SKM-1 (cell line): ENCODE measurements around the gene KCNJ6.
"Not testable (repeated sequence)": the region's sequence is repeated elsewhere in the genome, so short reads cannot be mapped to it uniquely, and the experiment has no call there.

ENCODE experiments used
- DNase-seq: peaks from one replicate; lab custom pipeline; 2025; ENCODE audit not compliant: unreplicated experiment; lab: John Stamatoyannopoulos, UW

KCNJ6 gene

DNA sequence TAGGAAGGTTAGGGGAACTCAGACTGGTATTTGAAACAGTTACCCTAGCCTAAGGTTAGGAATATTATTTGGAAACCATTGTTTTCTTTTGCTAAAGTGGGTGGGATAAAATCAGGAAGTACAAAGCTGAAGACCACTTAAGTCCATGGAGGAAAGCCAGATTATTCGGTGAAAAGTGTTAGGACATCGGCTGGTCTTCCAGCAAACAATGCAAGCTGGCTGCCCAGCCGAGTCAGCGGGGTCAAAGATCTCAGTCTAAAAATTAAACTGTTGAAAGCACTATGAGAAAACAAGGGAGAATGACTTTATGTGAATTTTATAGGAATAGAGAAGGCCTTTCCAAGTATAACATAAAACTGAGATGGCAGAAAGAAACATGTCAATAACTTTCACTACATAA is 231.7 kb downstream of the KCNJ6 start:
- DNase-seq, result no peak

DNA sequence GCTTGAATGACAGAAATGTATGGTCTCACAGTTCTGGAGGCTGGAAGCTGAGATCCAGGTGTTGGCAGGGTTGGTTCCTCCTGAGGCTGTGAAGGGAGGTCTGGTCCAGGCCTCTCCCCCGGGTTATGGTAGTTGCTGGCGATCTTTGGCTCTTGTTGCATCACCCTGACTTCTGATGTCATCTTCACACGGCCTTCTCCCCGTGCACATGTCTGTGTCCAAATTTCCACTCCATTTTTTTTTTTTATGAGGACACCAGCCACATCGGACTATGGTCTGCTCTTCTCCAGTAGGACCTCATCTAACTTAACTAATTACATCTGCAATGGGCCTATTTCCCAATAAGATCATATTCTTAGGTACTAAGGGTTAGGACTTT is 232.2 kb downstream of the KCNJ6 start:
- DNase-seq, result no peak

DNA sequence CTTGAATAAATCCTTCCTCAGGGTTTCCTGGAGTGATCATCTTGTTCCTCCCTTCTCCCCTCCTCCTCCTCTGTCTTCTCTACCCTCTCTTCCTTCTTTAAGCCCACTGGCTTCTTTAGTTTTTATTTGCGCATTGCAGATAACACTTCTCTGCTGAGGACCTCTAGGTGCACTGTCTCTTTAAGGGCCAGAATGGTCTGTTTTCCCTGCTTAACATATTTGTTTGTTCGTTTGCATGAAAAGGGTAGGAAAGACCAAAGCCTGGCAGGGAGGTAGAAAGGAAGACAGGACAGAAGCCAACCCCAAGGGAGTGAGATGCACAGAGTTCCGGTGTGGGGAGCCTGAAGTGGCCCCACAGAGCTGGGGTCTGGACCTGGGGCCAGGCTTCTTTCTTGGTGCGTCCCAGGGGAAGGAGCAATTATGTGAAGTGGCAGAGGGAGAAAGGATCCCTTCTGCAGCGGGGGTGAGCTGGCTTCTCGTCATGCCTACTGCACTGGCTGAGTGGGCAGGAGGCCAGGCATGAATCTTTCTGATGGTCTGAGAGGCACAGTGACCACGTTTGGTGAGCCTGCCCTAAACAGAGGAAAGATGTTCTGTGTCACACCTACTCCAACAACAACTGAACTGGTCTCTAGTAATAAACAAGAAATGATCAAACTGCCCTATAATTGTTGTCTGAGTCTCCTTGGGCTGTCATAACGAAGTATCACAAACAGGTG is 232.7 kb downstream of the KCNJ6 start:
- DNase-seq, result no peak

DNA sequence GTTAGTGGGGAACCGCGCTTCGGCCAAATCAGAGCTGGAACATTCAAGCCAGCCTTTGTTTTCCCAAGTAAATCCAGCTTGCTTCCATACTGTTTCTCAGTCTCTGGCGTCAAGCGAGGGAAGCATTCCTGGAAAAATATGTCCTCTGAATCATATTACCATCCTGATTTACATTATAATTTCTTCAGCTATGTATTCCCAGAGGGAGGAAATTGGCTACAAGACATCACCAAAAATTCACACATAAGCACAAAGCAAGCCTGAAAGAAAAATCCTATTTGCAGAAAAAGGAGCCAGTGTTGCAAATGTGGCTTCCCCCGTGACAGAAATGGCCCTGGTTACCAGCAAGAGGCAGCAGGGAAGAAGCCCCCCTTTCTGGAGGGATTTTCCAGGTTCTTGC is 233.3 kb downstream of the KCNJ6 start:
- no peak for DNase-seq

DNA sequence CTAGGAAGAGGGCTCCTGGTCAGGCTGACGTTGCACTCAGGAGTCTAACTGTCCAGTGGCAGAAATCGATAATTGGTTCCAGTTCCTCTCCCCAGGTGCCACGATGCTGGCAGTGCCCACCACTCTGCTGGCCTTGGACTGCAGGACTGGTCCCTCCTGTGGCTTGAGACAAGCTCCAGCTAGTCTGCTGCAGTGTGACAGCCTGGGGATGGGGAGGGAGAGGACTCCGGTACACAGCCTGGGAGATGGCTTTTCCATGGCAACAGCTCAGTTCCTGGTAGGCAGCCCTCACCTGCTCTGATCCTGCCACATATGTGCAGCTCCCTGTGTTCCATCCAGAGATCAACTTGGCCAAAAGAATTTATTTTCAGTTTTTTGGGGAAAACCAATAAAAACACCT is 239.3 kb downstream of the KCNJ6 start:
- no peak for DNase-seq

DNA sequence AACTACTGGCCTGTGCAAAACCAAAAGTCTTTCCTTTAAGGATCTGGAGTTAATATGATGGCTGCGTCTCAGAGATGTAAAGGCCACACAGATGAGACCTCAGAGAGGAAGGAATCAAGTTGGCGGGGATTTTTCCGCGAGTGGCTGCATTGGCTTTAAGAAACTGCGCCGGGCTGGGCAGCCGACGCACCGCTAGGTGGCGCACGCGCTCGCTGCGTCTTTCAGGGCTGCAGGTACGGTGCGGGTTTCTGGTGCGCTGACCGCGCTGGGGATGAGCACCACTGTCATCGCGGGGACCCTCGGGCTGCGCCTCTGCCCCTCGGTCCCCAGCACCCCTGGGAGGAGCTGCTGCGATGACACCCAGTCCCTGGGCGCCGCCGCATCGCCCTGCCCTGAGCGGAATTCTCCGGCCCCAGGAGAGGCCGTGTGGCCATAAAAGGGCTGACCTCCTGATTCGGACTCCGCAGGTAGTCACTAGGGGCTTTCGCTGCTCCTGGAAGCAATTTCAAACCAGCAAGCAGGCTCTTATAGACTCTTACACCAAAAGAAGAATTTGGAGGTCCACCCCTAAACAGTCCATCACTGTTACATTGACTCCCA is 241.0 kb downstream of the KCNJ6 start:
- no peak for DNase-seq

DNA sequence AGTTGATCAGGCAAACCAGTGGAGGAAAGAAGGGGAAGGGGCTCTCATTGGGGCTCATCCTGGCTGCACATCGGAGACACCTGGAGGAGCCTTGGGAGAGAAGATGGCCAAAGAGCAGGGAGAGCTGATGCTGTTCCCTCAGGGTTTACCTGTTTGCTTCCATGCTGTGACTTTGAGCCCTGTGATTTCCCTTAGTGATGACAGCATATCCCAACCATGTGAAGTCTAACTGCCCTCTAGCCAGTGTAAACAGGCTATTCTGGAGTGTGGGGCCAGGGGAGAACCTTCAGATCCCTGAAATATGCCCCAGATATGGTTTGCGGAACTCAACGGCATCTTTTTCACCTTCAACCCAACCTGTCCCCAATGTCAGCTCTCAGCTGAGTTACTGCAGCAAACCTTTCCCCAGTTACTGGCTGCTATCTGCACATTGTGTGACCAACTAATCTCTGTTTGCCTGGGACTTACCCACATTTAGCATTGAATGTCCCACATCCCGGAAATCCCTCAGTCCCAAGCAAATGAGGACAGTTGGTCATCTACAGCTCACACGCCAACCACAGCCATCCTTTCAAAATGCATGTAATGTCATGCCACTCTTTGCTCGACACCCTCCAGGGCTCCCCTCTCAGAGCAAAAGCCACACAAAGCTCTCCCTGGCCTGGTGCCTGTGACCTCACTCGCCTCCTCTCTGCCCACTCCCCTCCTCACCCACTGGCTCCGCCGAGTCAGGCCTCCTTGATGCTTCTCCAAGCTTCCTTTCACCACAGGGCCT is 242.3 kb downstream of the KCNJ6 start:
- DNase-seq, result no peak

DNA sequence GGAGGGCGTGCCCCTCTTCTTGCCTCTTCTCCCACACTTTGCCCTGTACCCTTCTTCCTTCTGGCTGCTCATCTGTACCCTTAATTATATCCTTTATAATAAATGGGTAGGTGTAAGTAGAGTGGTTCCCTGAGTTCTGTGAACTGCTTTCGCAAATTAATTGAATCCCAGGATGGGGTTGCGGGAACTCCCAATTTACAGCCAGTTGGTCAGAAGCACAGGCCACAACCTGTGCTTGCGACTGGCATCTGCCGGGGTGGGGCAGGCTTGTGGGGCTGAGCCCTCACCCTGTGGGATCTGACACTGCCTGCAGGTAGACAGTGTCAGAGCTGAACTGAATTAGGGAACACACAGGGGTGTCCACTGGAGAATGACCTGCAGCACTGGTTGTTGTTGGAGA is 244.9 kb downstream of the KCNJ6 start:
- no peak for DNase-seq

DNA sequence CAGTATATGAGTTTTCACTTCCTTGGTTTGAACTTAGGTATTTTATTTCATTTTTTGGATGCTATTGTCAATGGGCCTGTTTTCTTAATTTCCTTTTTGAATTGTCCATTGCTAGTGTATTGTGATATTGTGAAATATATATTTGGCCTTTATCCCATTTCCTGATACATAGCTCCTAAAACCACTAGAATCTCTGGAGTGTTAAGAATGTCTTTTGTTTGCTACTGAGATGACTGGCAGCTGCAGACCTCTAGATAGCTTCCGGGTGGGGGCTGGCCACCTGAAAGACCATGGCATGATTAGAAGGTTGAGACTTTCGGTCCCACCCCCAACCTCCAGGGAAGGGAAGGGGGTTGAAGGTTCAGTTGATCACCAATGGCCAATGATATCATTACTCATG is 245.4 kb downstream of the KCNJ6 start:
- no peak for DNase-seq

DNA sequence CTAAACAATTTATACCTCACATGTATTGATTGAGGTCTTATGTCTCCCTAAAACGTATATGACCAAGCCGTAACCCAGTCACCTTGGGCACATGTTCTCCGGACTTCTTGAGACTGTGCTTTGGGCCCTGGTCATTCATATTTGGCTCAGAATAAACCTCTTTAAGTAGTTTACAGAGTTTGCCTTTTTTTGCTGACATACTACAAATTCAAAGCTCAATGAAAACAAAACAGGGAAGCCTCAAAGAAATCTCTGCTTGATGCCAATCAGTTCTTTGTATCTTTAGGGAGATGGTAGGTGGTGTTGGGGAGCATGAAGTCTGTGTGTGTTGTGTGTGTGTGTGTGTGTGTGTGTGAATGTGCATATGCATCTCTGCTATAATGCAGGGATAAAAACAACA is 247.0 kb downstream of the KCNJ6 start:
- DNase-seq, result no peak

DNA sequence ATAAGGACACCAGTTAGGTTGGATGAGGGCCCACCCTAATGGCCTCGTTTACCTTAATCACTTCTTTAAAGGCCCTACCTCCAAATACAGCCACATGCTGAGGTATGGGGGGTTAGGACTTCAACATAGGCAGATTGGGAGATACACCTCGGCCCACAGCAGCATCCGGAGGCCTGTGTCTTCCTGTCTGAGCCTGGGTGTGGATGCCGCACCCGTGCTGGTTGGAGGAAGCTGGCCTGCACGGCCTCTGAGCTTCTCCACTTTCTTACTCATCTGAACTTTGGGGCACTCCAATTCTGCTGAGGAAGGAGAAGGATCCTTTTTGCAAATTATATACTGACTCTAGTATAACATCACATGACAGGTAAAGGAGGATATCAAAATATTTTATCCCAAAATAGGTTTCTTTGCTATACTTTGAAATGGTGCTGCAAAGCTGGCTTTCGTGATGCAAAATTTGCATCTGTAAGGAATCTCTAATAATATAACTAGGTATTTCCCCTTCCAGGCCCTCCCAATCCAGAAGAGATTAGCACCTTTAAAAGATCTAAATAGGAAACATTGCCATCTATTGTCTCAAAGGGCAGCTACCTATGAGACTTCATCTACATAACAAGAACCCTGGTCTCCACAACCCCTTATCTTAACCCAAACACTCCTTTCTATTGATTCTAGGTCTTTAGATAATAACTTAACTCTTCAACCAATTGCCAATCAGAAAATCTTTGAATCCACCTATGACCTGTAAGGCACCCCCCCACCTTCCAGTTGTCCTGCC is 247.6 kb downstream of the KCNJ6 start:
- no peak for DNase-seq

DNA sequence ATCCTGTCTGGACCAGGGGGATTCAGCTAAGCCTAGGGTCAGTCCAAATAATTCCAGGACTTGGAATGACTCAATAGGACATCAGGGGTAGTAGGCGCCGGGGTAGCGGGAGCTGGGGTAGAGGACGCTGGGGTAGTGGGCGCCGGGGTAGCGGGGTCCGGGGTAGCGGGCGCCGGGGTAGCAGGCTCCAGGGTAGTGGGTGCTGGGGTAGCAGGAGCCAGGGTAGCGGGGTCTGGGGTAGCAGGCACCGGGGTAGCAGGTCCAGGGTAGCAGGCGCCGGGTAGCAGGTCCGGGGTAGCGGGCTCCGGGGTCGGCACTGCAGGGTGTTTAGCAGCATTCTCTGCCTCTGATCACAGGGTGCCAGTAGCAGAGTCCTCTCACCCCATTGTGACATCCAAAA is 248.9 kb downstream of the KCNJ6 start:
- DNase-seq, result no peak

DNA sequence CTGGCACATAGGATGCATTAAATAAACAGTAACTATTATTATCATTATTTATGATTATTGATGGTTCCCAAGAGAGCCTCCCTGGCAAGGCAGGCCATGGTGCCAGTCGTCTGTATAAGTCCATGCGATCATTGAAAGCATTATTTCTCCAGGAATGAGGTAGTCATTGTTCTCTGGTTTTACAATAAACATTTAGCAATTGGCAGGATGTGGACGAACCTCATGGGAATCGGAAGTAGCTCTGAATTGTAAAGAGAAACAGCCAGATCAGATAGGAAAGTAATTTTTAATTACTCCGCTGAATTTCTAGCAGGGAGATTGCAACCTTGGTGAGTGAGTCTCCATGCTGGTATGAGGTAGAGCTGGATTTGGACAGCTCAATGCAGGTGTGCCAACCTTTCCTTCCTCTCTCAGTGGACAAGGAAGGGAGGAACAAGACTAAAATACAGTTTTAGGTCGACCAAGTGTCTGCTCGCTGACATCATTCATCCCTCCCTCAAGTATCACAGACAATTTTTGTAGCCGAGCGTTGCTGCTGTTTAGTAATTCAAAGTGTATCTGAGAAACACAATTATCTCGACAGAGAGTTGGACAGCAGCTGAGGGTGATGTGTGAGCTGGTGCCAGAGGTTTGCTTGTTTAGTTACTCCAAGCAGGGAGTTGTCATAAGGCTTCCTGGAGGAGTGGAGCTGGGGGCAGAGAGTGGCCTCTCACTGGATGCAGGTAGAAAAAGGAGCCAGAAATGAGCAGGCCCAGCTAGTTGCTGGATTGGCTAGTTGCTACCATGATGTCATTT is 250.8 kb downstream of the KCNJ6 start:
- DNase-seq, result no peak

DNA sequence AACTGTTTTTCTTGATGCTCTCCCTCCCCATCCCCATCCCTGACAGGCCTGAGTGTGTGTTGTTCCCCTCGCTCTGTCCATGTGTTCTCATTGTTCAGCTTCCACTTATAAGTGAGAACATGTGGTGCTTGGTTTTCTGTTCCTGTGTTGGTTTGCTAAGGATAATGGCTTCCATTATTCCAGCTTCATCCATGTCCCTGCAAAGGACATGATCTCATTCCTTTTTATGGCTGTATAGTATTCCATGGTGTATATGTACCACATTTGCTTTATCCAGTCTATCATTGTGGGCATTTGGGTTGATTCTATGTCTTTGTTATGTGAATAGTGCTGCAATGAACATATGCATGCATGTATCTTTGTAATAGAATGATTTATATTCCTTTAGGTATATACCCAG is 254.0 kb downstream of the KCNJ6 start:
- DNase-seq, result not testable (repeated sequence)

DNA sequence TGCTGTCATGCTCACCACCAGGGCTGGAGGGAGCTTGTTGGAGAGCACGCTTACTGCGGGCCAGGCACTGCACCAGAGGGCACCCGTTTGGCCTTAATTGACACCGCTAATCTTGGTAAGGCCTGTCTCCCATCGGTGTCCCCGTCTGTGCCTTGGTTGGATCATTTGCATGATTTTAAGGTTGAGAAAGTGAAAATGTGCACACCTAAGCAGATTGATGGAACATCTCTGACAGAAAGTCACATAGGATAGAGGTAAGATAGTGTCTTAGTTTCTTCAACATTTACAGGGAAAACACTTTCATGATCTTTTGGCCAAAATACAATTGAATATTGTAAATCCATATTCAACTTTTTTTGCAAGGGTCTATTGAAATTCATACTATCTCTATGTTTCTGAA is 255.5 kb downstream of the KCNJ6 start:
- DNase-seq, result no peak

DNA sequence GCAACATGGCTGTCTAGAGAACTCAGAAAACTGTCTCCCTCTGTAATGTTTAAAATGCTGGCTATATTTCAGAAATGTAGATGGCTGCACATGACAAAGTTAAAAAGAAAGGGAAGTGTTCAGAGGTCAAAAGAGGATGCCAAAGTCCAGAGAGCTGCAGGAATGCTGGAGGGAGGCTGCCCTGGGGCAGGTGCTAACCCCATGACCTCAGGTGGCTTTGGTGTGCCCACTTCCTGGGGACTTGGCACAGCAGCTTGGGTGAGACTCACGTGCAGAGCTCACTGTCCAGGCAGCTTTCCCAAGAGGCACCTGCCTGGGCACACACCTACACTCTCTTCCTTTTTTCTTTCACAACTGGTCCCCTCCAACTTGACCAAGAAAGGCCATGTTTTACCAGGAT is 256.4 kb downstream of the KCNJ6 start:
- no peak for DNase-seq

DNA sequence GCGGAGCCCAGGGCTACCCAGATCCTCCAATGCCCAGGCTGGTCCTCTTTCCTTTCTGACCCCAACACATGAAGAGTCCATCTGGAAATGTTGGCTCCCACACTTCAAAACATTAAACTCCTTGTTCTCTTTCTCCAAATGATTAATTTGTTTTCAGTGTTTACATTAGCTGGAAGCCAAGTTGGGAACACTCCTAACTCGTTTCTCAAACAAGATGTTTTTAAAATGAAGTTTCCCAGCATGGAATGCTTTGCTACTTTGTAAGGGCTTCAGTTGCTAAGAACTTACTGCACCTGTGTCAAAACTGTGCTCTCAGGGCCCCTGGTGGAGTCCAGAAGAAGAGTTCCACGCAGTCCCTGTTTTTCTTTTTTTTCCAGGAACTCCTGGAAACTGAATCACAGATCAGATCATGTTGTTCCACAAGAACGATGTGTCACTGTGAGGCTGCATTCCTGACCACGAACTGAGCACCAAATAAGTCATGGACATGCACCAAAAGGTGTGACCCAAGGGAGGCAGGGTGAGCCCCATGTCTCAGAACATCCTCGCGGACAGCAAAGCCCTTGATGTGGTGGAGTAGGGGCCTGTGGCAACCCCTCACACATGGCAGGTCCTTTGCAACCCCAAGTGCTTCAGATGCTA is 257.3 kb downstream of the KCNJ6 start:
- DNase-seq, result no peak

DNA sequence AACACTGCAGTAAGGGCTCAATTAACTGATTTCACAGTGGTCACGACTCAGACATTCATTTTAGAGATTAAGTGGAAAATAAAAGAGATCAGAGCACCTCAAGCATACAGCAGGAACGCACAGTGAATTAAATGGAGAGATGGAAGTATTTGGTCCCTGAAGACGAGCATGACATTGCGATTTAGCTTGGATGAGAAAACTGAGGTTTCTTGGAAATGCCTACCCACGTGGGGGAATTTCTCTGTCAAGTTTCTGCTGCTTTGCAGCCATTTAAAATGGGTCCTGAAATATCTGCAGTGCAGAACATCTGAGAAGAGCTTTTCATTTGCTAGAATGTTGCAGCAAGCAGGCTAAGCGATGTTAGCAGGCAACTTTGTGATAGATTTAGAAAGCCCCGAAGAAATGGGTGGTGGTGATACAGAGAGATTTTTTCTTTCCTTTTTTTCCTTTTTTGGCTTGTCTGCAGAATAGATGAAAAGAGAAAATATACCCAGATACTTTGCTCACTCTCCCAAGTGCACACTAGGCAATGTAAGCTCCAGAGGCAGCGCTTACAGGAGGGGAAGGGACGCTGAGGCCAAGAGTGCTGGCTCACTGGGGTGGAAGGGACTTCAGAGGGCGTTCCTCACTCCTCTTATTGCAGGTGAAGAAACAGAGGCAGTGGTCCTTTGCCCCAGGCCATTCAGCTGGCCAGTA is 258.0 kb downstream of the KCNJ6 start:
- DNase-seq, result no peak

DNA sequence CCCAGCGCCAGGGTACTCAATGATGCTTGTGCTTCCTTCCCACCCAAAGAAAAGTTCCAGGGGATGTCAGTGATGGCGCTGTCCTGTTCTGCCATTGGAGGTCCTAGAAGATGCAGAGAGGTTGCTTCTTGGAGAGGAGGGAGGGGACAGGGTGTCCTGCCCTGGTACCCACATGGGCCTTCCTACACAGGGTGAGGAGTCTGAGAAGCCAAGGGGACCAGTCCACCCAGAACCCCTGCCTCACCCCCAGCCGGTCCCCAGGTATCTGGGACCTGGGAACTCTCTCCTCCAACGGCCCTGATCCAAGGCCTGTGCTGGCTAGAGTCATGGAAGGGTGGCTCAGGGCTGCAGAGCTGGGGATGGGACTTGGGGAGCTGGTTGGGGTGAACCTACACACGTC is 259.4 kb downstream of the KCNJ6 start:
- DNase-seq, result no peak
